Karpas-422 (cell line): Measurements from ENCODE around the gene PTGES3L. TPM values are rescaled to one million over a fixed set of nuclear protein-coding genes. Genes with fewer than 3 reads are reported as not detected.

ENCODE experiments used
- DNase-seq: peaks from one replicate; pipeline ENCODE4 v3.0.0-alpha.2; 2015
- H2AFZ ChIP-seq: fragments of 200-600 bp; sonication (generic); 2 replicates; pipeline ENCODE4 v1.6.1; 2014; ENCODE audit warnings: antibody characterized with exemption, low read length, mixed read lengths
- H3K27ac ChIP-seq: fragments of 200-600 bp; sonication (generic); 2 replicates; pipeline ENCODE4 v1.5.1; 2014; ENCODE audit warnings: mild to moderate bottlenecking, low read length, moderate library complexity
- H3K27me3 ChIP-seq: fragments of 200-600 bp; sonication (generic); 2 replicates; pipeline ENCODE4 v1.6.1; 2014; ENCODE audit warnings: low read length, mixed read lengths
- H3K36me3 ChIP-seq: fragments of 200-600 bp; sonication (generic); 2 replicates; pipeline ENCODE4 v1.6.1; 2014; ENCODE audit warnings: low read length, mixed read lengths; ENCODE audit not compliant: insufficient read depth
- H3K4me1 ChIP-seq: fragments of 200-600 bp; sonication (generic); 2 replicates; pipeline ENCODE4 v1.6.1; 2014; ENCODE audit warnings: mild to moderate bottlenecking, low read length, mixed read lengths
- H3K4me2 ChIP-seq: fragments of 200-600 bp; sonication (generic); 2 replicates; pipeline ENCODE4 v1.6.1; 2014; ENCODE audit warnings: low read length, low read depth, mild to moderate bottlenecking; ENCODE audit not compliant: poor library complexity, severe bottlenecking
- H3K4me3 ChIP-seq: fragments of 200-600 bp; sonication (generic); 2 replicates; pipeline ENCODE4 v1.5.1; 2014; ENCODE audit warnings: mild to moderate bottlenecking, antibody characterized with exemption, low read length, mixed read lengths
- H3K79me2 ChIP-seq: fragments of 200-600 bp; sonication (generic); 2 replicates; pipeline ENCODE4 v1.6.1; 2014; ENCODE audit warnings: mild to moderate bottlenecking, low read length, mixed read lengths
- H3K9ac ChIP-seq: fragments of 200-600 bp; sonication (generic); 2 replicates; pipeline ENCODE4 v1.6.0; 2014; ENCODE audit warnings: low read length
- H3K9me2 ChIP-seq: fragments of 200-600 bp; sonication (generic), shearing (Covaris generic); replicated peaks from 2 replicates; pipeline ENCODE4 v1.6.0; 2014; ENCODE audit warnings: mild to moderate bottlenecking, low read length, moderate library complexity; ENCODE audit not compliant: insufficient read depth
- H3K9me3 ChIP-seq: fragments of 300-700, 200-600 bp; sonication (generic); 2 replicates; pipeline ENCODE4 v1.6.1; 2014; ENCODE audit warnings: low read length, mixed read lengths
- H4K20me1 ChIP-seq: fragments of 200-600 bp; sonication (generic); 2 replicates; pipeline ENCODE4 v1.6.1; 2014; ENCODE audit warnings: mild to moderate bottlenecking, antibody characterized with exemption, low read length, low read depth; ENCODE audit not compliant: insufficient read depth
- total RNA-seq: library from RNA; depleted of rRNA; stranded (reverse); fragments of >200 nt; shearing (Covaris generic); gene quantifications from 2 replicates; pipeline ENCODE4 v1.2.3, GENCODE V29; 2014; ENCODE audit warnings: low replicate concordance

Gene PTGES3L
- total RNA-seq, 1 experiment from 2014 or later: 0.45 TPM

DNA sequence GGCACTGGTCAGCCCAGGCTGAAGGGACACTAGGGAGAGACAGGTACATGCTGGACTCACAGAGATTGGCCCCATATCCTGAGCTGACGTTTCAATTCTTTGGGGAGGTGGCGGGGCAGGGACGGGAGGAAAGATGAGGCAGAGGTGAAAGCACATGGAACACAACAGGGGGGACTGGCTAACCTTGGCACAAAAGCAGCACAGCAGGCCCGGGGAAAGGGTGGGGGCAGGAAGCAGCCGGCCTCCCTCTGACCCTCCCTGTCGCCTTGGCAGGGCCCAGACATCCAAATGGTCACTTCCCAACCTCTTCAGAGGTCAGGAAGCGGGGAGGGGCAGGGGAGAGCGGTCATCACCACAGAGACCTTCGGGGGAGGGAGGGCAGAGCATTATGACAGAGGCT lies 35.7 kb upstream of the PTGES3L start:
- Histone ChIP-seq H4K20me1 (no peaks in the 10 kb centered on the region), H2AFZ (no peak overlapping the region), H3K9me2 (no peaks in the 10 kb centered on the region), H3K79me2 (peaks cover 10% of the 10 kb centered on the region; the same call in 1 of the 2 replicates), H3K4me3 (no peak overlapping the region), H3K4me1 (peaks cover 12% of the 10 kb centered on the region), H3K36me3 (no peaks in the 10 kb centered on the region), H3K9ac (no peak overlapping the region), H3K9me3 (no peaks in the 10 kb centered on the region), H3K4me2 (no peak overlapping the region), H3K27ac (no peak overlapping the region), H3K27me3 (no peaks in the 10 kb centered on the region)
- DNase-seq: no peak

GRCh38 chr17:43014649-43015542 lies 35.0 kb upstream of the PTGES3L start:
- peaks cover 4% of the 10 kb centered on the region; the same call in 1 of the 2 replicates for H3K79me2 ChIP-seq
- H3K4me2 ChIP-seq: no peak overlapping the region
- H3K9me2 ChIP-seq: no peaks in the 10 kb centered on the region
- H2AFZ ChIP-seq: no peak overlapping the region
- no peak overlapping the region for H3K9ac ChIP-seq
- no peaks in the 10 kb centered on the region for H3K36me3 ChIP-seq
- peaks cover 12% of the 10 kb centered on the region for H3K4me1 ChIP-seq
- H3K27me3 ChIP-seq: no peaks in the 10 kb centered on the region
- no peaks in the 10 kb centered on the region for H3K9me3 ChIP-seq
- no peak overlapping the region for H3K27ac ChIP-seq
- no peaks in the 10 kb centered on the region for H4K20me1 ChIP-seq
- no peak overlapping the region for H3K4me3 ChIP-seq
- DNase-seq: no peak

GRCh38 chr17:43014020-43014648 lies 34.3 kb upstream of the PTGES3L start:
- H3K27ac ChIP-seq: no peak overlapping the region
- H3K36me3 ChIP-seq: no peaks in the 10 kb centered on the region
- H3K9ac ChIP-seq: no peak overlapping the region
- no peaks in the 10 kb centered on the region for H3K9me2 ChIP-seq
- no peak overlapping the region for H3K4me2 ChIP-seq
- no peaks in the 10 kb centered on the region for H4K20me1 ChIP-seq
- no peak overlapping the region for H3K4me3 ChIP-seq
- no peaks in the 10 kb centered on the region for H3K9me3 ChIP-seq
- H3K79me2 ChIP-seq: 0 out of 2 replicates have a peak, but pooled peaks cover 3% of the 10 kb centered on the region
- DNase-seq: no peak
- no peak overlapping the region for H2AFZ ChIP-seq
- peaks cover 12% of the 10 kb centered on the region for H3K4me1 ChIP-seq
- no peaks in the 10 kb centered on the region for H3K27me3 ChIP-seq

GRCh38 chr17:43013296-43013695 lies 33.4 kb upstream of the PTGES3L start:
- Histone ChIP-seq H4K20me1 (no peaks in the 10 kb centered on the region), H3K4me1 (peaks cover 5% of the 10 kb centered on the region), H3K9me3 (no peaks in the 10 kb centered on the region), H3K4me3 (no peak overlapping the region), H3K79me2 (no peaks in the 10 kb centered on the region), H3K36me3 (no peaks in the 10 kb centered on the region), H3K27ac (no peak overlapping the region), H3K4me2 (no peak overlapping the region), H3K9me2 (no peaks in the 10 kb centered on the region), H3K27me3 (no peaks in the 10 kb centered on the region), H2AFZ (no peak overlapping the region), H3K9ac (no peak overlapping the region)
- no peak for DNase-seq

GRCh38 chr17:43011728-43012472 lies 32.0 kb upstream of the PTGES3L start:
- no peak for DNase-seq
- no peaks in the 10 kb centered on the region for H3K36me3 ChIP-seq
- no peaks in the 10 kb centered on the region for H3K9me3 ChIP-seq
- H3K4me1 ChIP-seq: peaks cover 3% of the 10 kb centered on the region
- H3K4me3 ChIP-seq: no peak overlapping the region
- no peaks in the 10 kb centered on the region for H3K27me3 ChIP-seq
- H3K9me2 ChIP-seq: no peaks in the 10 kb centered on the region
- H2AFZ ChIP-seq: no peak overlapping the region
- H4K20me1 ChIP-seq: no peaks in the 10 kb centered on the region
- H3K79me2 ChIP-seq: no peaks in the 10 kb centered on the region
- no peak overlapping the region for H3K27ac ChIP-seq
- H3K9ac ChIP-seq: no peak overlapping the region
- H3K4me2 ChIP-seq: no peak overlapping the region

- H3K4me3 ChIP-seq: no peak overlapping the region
- H3K27me3 ChIP-seq: no peaks in the 10 kb centered on the region
- no peaks in the 10 kb centered on the region for H3K9me2 ChIP-seq
- H3K27ac ChIP-seq: no peak overlapping the region
- H3K4me2 ChIP-seq: no peak overlapping the region
- H3K9me3 ChIP-seq: no peaks in the 10 kb centered on the region
- no peaks in the 10 kb centered on the region for H3K79me2 ChIP-seq
- no peaks in the 10 kb centered on the region for H4K20me1 ChIP-seq
- peaks cover 11% of the 10 kb centered on the region for H3K4me1 ChIP-seq
- DNase-seq: no peak
- no peaks in the 10 kb centered on the region for H3K36me3 ChIP-seq
- H3K9ac ChIP-seq: no peak overlapping the region
- no peak overlapping the region for H2AFZ ChIP-seq
Observed at GRCh38 chr17:43010667-43011308, 30.9 kb upstream of the PTGES3L start.

- H3K27ac ChIP-seq: peak within 1 kb of the TSS; percentile 75
- peak within 1 kb of the TSS; percentile 84 for H3K9ac ChIP-seq
- no peaks in the 10 kb centered on the region for H3K27me3 ChIP-seq
- H4K20me1 ChIP-seq: no peaks in the 10 kb centered on the region
- H3K79me2 ChIP-seq: no peaks in the 10 kb centered on the region
- no peaks in the 10 kb centered on the region for H3K9me3 ChIP-seq
- no peak within 1 kb of the TSS; the same call in 1 of the 2 replicates for H2AFZ ChIP-seq
- H3K4me1 ChIP-seq: peaks cover 11% of the 10 kb centered on the region
- peak within 1 kb of the TSS; percentile 80 for H3K4me2 ChIP-seq
- peak; percentile 93 for DNase-seq
- no peaks in the 10 kb centered on the region for H3K9me2 ChIP-seq
- peak within 1 kb of the TSS; percentile 74 for H3K4me3 ChIP-seq
- peaks cover 6% of the 10 kb centered on the region; the same call in 1 of the 2 replicates for H3K36me3 ChIP-seq
Observed at GRCh38 chr17:43006639-43007551, 27.0 kb upstream of the PTGES3L start, which contains the start of gene IFI35. IFI35 (plus strand) TSS chr17:43006784; CDS start chr17:43006948, 164 bp downstream.
